ENCODE measurements around the gene PHYH. TPM values are rescaled to one million over a fixed set of nuclear protein-coding genes. Genes with fewer than 3 reads are reported as not detected.

Gene PHYH
- polyA plus RNA-seq, 3 donors, result 5.5 to 19.6 (median 19.5) TPM

DNA sequence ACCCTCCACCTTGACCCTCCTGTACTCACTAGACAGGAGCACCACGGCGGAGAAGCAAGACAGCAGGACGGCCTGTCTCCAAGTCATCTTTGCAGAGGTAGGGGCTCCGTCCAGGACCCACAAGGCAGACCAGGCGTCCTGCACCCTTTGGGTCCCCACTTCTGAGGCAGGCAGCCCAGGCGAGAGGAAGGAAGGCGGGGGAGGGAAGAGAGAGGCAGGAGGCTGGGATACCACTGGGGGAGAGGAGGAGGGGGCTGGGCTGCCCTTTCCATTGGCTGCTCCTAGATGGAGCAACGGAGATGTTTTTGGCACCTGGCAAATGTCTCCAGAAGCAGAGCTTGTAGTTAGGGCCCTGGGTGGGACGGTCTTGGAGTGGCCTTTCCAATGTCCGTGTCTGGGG is 65.7 kb downstream of the PHYH start, which contains the start of gene UCMA:
UCMA (minus strand) TSS at position 203 of the 400 bp plus-strand sequence; CDS start at position 87, 116 bp downstream.
- no peak within 1 kb of the TSS for H3K4me2 ChIP-seq (replicated peaks; ENCODE audit: extremely low read depth, low read length, poor library complexity, severe bottlenecking)
- H3K9ac ChIP-seq (ENCODE audit: insufficient read depth, low read length, poor library complexity, severe bottlenecking), result no peak within 1 kb of the TSS
- 85% methylated on average over 10 of the region's 10 CpGs for WGBS (ENCODE audit: insufficient coverage)

DNA sequence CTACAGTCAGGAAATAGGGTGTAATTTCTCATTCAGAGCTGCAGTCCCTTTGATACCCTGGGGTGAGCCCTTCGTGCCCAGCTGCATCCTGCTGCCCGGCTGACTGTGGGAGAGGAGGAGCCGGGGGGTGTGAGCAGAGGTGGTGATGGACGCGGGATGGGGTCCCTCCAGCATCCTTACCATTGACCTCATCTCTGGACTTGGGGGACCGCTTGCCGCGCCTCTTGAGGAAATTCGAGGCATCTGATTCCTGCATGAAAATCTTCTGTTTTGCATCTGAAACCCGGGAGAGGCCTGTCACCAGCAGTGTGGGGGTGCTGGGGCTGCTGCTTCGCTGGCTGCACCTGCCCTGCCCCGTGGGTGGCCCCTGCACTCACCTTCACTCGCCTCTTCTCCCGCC is 66.5 kb downstream of the PHYH start:
- DNase-seq, result no peak
- H3K27me3 ChIP-seq (ENCODE audit: control insufficient read depth in 2 of 2, insufficient read depth in 2 of 2, low read length in 2 of 2), result no peaks in the 10 kb centered on the region
- no peak overlapping the region for H3K4me2 ChIP-seq (replicated peaks; ENCODE audit: extremely low read depth, low read length, poor library complexity, severe bottlenecking)
- 83% methylated on average over 9 of the region's 14 CpGs for WGBS (ENCODE audit: insufficient coverage)
- no peak overlapping the region for H3K9ac ChIP-seq (ENCODE audit: insufficient read depth, low read length, poor library complexity, severe bottlenecking)
- no peak overlapping the region for H2AFZ ChIP-seq (ENCODE audit: insufficient read depth, low read depth, low read length, poor library complexity, severe bottlenecking)
- H4K20me1 ChIP-seq (ENCODE audit: insufficient read depth, low read length), result no peaks in the 10 kb centered on the region
- H3K4me3 ChIP-seq (replicated peaks in 1 of 3; ENCODE audit: low read depth in 2 of 3, low read length in 3 of 3), result no peak overlapping the region
- no peaks in the 10 kb centered on the region for H3K36me3 ChIP-seq (replicated peaks in 1 of 2; ENCODE audit: control insufficient read depth in 1 of 2, insufficient read depth in 2 of 2, low read length in 2 of 2)
- Mint-ChIP-seq H3K4me3 (no peak overlapping the region), H3K27ac (no peak overlapping the region), H3K4me1 (no peaks in the 10 kb centered on the region), H3K9me3 (peaks cover 0 to 2% (median 0%) of the 10 kb centered on the region in 7 donors), H3K27me3 (ENCODE audit: low read depth in 3 of 3) (peaks cover 3 to 8% (median 4%) of the 10 kb centered on the region in 3 donors), H3K36me3 (no peaks in the 10 kb centered on the region)
- TF ChIP-seq CTCF (IDR thresholded peaks at IDR 0.05), result no peak
- no peaks in the 10 kb centered on the region for H3K9me3 ChIP-seq (replicated peaks in 1 of 2; ENCODE audit: control insufficient read depth in 1 of 2, insufficient read depth in 1 of 2, low read length in 2 of 2)
- H3K4me1 ChIP-seq (ENCODE audit: control insufficient read depth in 1 of 2, insufficient read depth in 2 of 2, low read length in 2 of 2), result no peaks in the 10 kb centered on the region
- no peaks in the 10 kb centered on the region for H3K79me2 ChIP-seq (ENCODE audit: insufficient read depth, low read length)
- no peak overlapping the region for H3K27ac ChIP-seq (ENCODE audit: low read depth in 1 of 2, low read length in 2 of 2)
- intact Hi-C loops (cut with micrococcal nuclease), result no loop called here

More for the DNA sequence above, 65.7 kb downstream of the PHYH start, which contains the start of gene UCMA:
- no peaks in the 10 kb centered on the region for H3K9me3 ChIP-seq (replicated peaks in 1 of 2; ENCODE audit: control insufficient read depth in 1 of 2, insufficient read depth in 1 of 2, low read length in 2 of 2)
- no peak for TF ChIP-seq CTCF (IDR thresholded peaks at IDR 0.05)
- no peaks in the 10 kb centered on the region for H3K4me1 Mint-ChIP-seq
- H3K9me3 Mint-ChIP-seq, result peaks cover 0 to 3% (median 0%) of the 10 kb centered on the region in 7 donors
- H3K27ac Mint-ChIP-seq, result peak within 1 kb of the TSS in 1 of 7 donors; percentile 19
- H3K27me3 Mint-ChIP-seq (ENCODE audit: low read depth in 3 of 3), result peaks cover 3 to 6% (median 4%) of the 10 kb centered on the region in 3 donors
- no peak within 1 kb of the TSS for H3K4me3 Mint-ChIP-seq
- no peaks in the 10 kb centered on the region for H3K36me3 ChIP-seq (replicated peaks in 1 of 2; ENCODE audit: control insufficient read depth in 1 of 2, insufficient read depth in 2 of 2, low read length in 2 of 2)
- H3K4me3 ChIP-seq (replicated peaks in 1 of 3; ENCODE audit: low read depth in 2 of 3, low read length in 3 of 3), result no peak within 1 kb of the TSS
- H3K36me3 Mint-ChIP-seq, result no peaks in the 10 kb centered on the region
- intact Hi-C loops (cut with micrococcal nuclease), result no loop called here
- no peaks in the 10 kb centered on the region for H3K4me1 ChIP-seq (ENCODE audit: control insufficient read depth in 1 of 2, insufficient read depth in 2 of 2, low read length in 2 of 2)
- H2AFZ ChIP-seq (ENCODE audit: insufficient read depth, low read depth, low read length, poor library complexity, severe bottlenecking), result no peak within 1 kb of the TSS
- H3K79me2 ChIP-seq (ENCODE audit: insufficient read depth, low read length), result no peaks in the 10 kb centered on the region
- H3K27me3 ChIP-seq (ENCODE audit: control insufficient read depth in 2 of 2, insufficient read depth in 2 of 2, low read length in 2 of 2), result no peaks in the 10 kb centered on the region
- H4K20me1 ChIP-seq (ENCODE audit: insufficient read depth, low read length), result no peaks in the 10 kb centered on the region
- no peak for DNase-seq
- no peak within 1 kb of the TSS for H3K27ac ChIP-seq (ENCODE audit: low read depth in 1 of 2, low read length in 2 of 2)

Data from CD14-positive monocyte (primary cell).